Endothelial cell (in vitro differentiated cells): ENCODE data around the gene TTC13. TPM values are rescaled to one million over a fixed set of nuclear protein-coding genes. Genes with fewer than 3 reads are reported as not detected.

Experiments used
- DNase-seq: peaks from one replicate; pipeline ENCODE4 v3.0.0; 2021; ENCODE audit warnings: low spot score
- H3K27ac Mint-ChIP-seq: one replicate; pipeline ENCODE4 v1.8.0; 2021; ENCODE audit warnings: mixed read lengths, inconsistent platforms; ENCODE audit not compliant: unreplicated experiment
- H3K27me3 Mint-ChIP-seq: one replicate; pipeline ENCODE4 v1.8.0; 2021; ENCODE audit warnings: mild to moderate bottlenecking, moderate library complexity, mixed read lengths, inconsistent platforms; ENCODE audit not compliant: unreplicated experiment
- H3K36me3 Mint-ChIP-seq: one replicate; pipeline ENCODE4 v1.8.0; 2021; ENCODE audit warnings: mild to moderate bottlenecking, low read depth, mixed read lengths, inconsistent platforms; ENCODE audit not compliant: unreplicated experiment
- H3K4me1 Mint-ChIP-seq: one replicate; pipeline ENCODE4 v1.8.0; 2021; ENCODE audit warnings: mild to moderate bottlenecking, mixed read lengths, inconsistent platforms; ENCODE audit not compliant: unreplicated experiment
- H3K4me3 Mint-ChIP-seq: one replicate; pipeline ENCODE4 v1.8.0; 2021; ENCODE audit warnings: mild to moderate bottlenecking, mixed read lengths, inconsistent platforms; ENCODE audit not compliant: unreplicated experiment
- H3K9me3 Mint-ChIP-seq: one replicate; pipeline ENCODE4 v1.8.0; 2021; ENCODE audit warnings: mixed read lengths, inconsistent platforms; ENCODE audit not compliant: unreplicated experiment
- CTCF ChIP-seq: fragments of 200-600 bp; sonication (generic); IDR thresholded peaks from one replicate; pipeline ENCODE4 v1.5.0; 2021; ENCODE audit warnings: antibody characterized with exemption; ENCODE audit not compliant: unreplicated experiment
- total RNA-seq: library from RNA; stranded (reverse); fragmentation: NEBNext Ultra II Directional; extraction: Animal tissue kit (Norgen Biotek cat#: 25700); gene quantifications from one replicate; pipeline ENCODE4 v1.2.1, GENCODE V29; 2021; ENCODE audit not compliant: unreplicated experiment

TTC13 gene
- total RNA-seq, 1 donor from 2014 or later = 62.5 TPM

- H3K4me1 Mint-ChIP-seq = no peaks in the 10 kb centered on the region
- TF ChIP-seq CTCF = no peak
Measured at GRCh38 chr1:230898748-230899147, 79.9 kb downstream of the TTC13 start.

GRCh38 chr1:230898144-230898543, 80.5 kb downstream of the TTC13 start:
- Mint-ChIP-seq H3K9me3 (no peaks in the 10 kb centered on the region), H3K36me3 (no peaks in the 10 kb centered on the region), H3K27me3 (peaks cover 2% of the 10 kb centered on the region), H3K4me1 (no peaks in the 10 kb centered on the region), H3K4me3 (no peak overlapping the region), H3K27ac (no peak overlapping the region)
- TF ChIP-seq CTCF = no peak
- DNase-seq = no peak

More at GRCh38 chr1:230898748-230899147, 79.9 kb downstream of the TTC13 start:
- Mint-ChIP-seq H3K9me3 (no peaks in the 10 kb centered on the region), H3K36me3 (peaks cover 4% of the 10 kb centered on the region), H3K27ac (no peak overlapping the region), H3K27me3 (peaks cover 2% of the 10 kb centered on the region), H3K4me3 (no peak overlapping the region)
- DNase-seq = no peak

- no peak for DNase-seq
- H3K27ac Mint-ChIP-seq = no peak overlapping the region
Measured at GRCh38 chr1:230896779-230897178, 81.9 kb downstream of the TTC13 start.

GRCh38 chr1:230895452-230895851, 83.2 kb downstream of the TTC13 start:
- H3K4me3 Mint-ChIP-seq = no peak overlapping the region
- no peak for DNase-seq
- peaks cover 11% of the 10 kb centered on the region for H3K4me1 Mint-ChIP-seq
- no peak overlapping the region for H3K27ac Mint-ChIP-seq
- H3K36me3 Mint-ChIP-seq = no peaks in the 10 kb centered on the region
- H3K9me3 Mint-ChIP-seq = no peaks in the 10 kb centered on the region
- TF ChIP-seq CTCF = no peak
- H3K27me3 Mint-ChIP-seq = peaks cover 2% of the 10 kb centered on the region

More at GRCh38 chr1:230896779-230897178, 81.9 kb downstream of the TTC13 start:
- H3K36me3 Mint-ChIP-seq = no peaks in the 10 kb centered on the region
- H3K4me3 Mint-ChIP-seq = no peak overlapping the region
- peaks cover 5% of the 10 kb centered on the region for H3K4me1 Mint-ChIP-seq
- TF ChIP-seq CTCF = no peak
- no peaks in the 10 kb centered on the region for H3K9me3 Mint-ChIP-seq
- H3K27me3 Mint-ChIP-seq = peaks cover 2% of the 10 kb centered on the region

- TF ChIP-seq CTCF = no peak
- no peaks in the 10 kb centered on the region for H3K36me3 Mint-ChIP-seq
- H3K4me3 Mint-ChIP-seq = no peak overlapping the region
- DNase-seq = no peak
- H3K9me3 Mint-ChIP-seq = no peaks in the 10 kb centered on the region
- H3K4me1 Mint-ChIP-seq = peaks cover 11% of the 10 kb centered on the region
- peaks cover 2% of the 10 kb centered on the region for H3K27me3 Mint-ChIP-seq
- no peak overlapping the region for H3K27ac Mint-ChIP-seq
Measured at GRCh38 chr1:230894664-230895063, 84.0 kb downstream of the TTC13 start.
